B cell (primary cell): Measurements from ENCODE around the gene MLH3. TPM values are rescaled to one million over a fixed set of nuclear protein-coding genes. Genes with fewer than 3 reads are reported as not detected.

Experiments used
- ATAC-seq: fragments of 200-7000 bp; cut with Tn5 transposase; one replicate; pipeline ENCODE4 v1.10.0; 2021; ENCODE audit warnings: low read depth, mild to moderate bottlenecking, moderate number of reproducible peaks, moderate library complexity
- CTCF ChIA-PET: fragments of 350-600 bp; sonication (Branson Sonifier 250); formaldehyde crosslinking; loops from one replicate; lab custom pipeline; 2021; ENCODE audit warnings: antibody characterized with exemption, inconsistent platforms; lab: Charles Lee
- POLR2A ChIA-PET: fragments of 350-600 bp; sonication (Branson Sonifier 250); formaldehyde crosslinking; loops from one replicate; lab custom pipeline; 2021; ENCODE audit warnings: antibody characterized with exemption; lab: Charles Lee
- DNase-seq: peaks from one replicate; pipeline ENCODE4 v3.0.0; 2013
- H2AFZ ChIP-seq: 2 replicates; pipeline ENCODE4 v1.6.1; 2012; ENCODE audit warnings: mild to moderate bottlenecking, low read depth, low read length; ENCODE audit not compliant: insufficient read depth, poor library complexity, severe bottlenecking
- H3K27ac ChIP-seq, 2 donors: 1 replicate in 1 of 2; 2 replicates in 1 of 2; pipeline ENCODE4 v1.5.1; 2012 to 2013; ENCODE audit warnings: low read length in 2 of 2, mild to moderate bottlenecking in 2 of 2, moderate library complexity in 1 of 2
- H3K27me3 ChIP-seq, 4 experiments: fragments of 200-600 bp in 1 of 4; sonication (generic) in 1 of 4; replicated peaks in 1 of 4; 1 replicate in 2 of 4; 2 replicates in 2 of 4; pipeline versions ENCODE4 v1.6.1 to v1.7.0; 2013 to 2016; ENCODE audit warnings: low read length in 3 of 4, mild to moderate bottlenecking in 2 of 4, mixed read lengths in 1 of 4, moderate library complexity in 1 of 4; ENCODE audit not compliant: insufficient read depth in 4 of 4, control insufficient read depth in 3 of 4; ENCODE audit errors: control extremely low read depth in 1 of 4
- H3K36me3 ChIP-seq, 2 experiments: replicated peaks in 1 of 2; 1 replicate in 1 of 2; 2 replicates in 1 of 2; pipeline versions ENCODE4 v1.6.1 to v1.7.1; 2013; ENCODE audit warnings: low read length in 1 of 2; ENCODE audit not compliant: insufficient read depth in 2 of 2, control insufficient read depth in 1 of 2; ENCODE audit errors: control extremely low read depth in 1 of 2, extremely low read depth in 1 of 2
- H3K4me1 ChIP-seq, 2 donors: fragments of 200-600 bp in 1 of 2; sonication (generic) in 1 of 2; 1 replicate in 1 of 2; 2 replicates in 1 of 2; pipeline versions ENCODE4 v1.5.1 to v1.6.1; 2013 to 2017; ENCODE audit warnings: low read length in 2 of 2; ENCODE audit not compliant: control insufficient read depth in 2 of 2, insufficient read depth in 2 of 2
- H3K4me2 ChIP-seq: replicated peaks from 2 replicates; pipeline ENCODE3; 2012; ENCODE audit warnings: mild to moderate bottlenecking, low read depth, low read length; ENCODE audit not compliant: poor library complexity, severe bottlenecking
- H3K4me3 ChIP-seq, 5 experiments: fragments of 200-600 bp in 1 of 5; sonication (generic) in 1 of 5; 1 replicate in 3 of 5; 2 replicates in 2 of 5; pipeline versions ENCODE4 v1.5.1 to v1.7.0; 2011 to 2016; ENCODE audit warnings: low read length in 4 of 5, mild to moderate bottlenecking in 4 of 5, low read depth in 2 of 5, control low read depth in 1 of 5, moderate library complexity in 1 of 5; ENCODE audit not compliant: insufficient read depth in 1 of 5; ENCODE audit errors: control extremely low read depth in 1 of 5, extremely low read depth in 1 of 5
- H3K79me2 ChIP-seq: fragments of 200-600 bp; sonication (generic); one replicate; pipeline ENCODE4 v1.6.0; 2016; ENCODE audit warnings: low read length; ENCODE audit not compliant: control insufficient read depth, insufficient read depth
- H3K9ac ChIP-seq: fragments of 200-600 bp; sonication (generic); 2 replicates; pipeline ENCODE4 v1.6.1; 2017; ENCODE audit warnings: mild to moderate bottlenecking, low read length, moderate library complexity
- H3K9me3 ChIP-seq, 3 donors: one replicate each; pipeline versions ENCODE4 v1.6.1 to v1.7.1; 2013; ENCODE audit warnings: low read length in 2 of 3; ENCODE audit not compliant: control insufficient read depth in 2 of 3, insufficient read depth in 1 of 3; ENCODE audit errors: control extremely low read depth in 1 of 3
- H4K20me1 ChIP-seq: 2 replicates; pipeline ENCODE4 v1.6.0; 2012; ENCODE audit warnings: mild to moderate bottlenecking, low read length; ENCODE audit not compliant: insufficient read depth, control insufficient read depth, poor library complexity, severe bottlenecking
- H3K27ac Mint-ChIP-seq: one replicate; pipeline ENCODE4 v1.8.0; 2021; ENCODE audit warnings: mixed read lengths
- H3K27me3 Mint-ChIP-seq: one replicate; pipeline ENCODE4 v1.8.0; 2021; ENCODE audit warnings: mixed read lengths
- H3K4me1 Mint-ChIP-seq: one replicate; pipeline ENCODE4 v1.8.0; 2021; ENCODE audit warnings: mixed read lengths
- H3K4me3 Mint-ChIP-seq: one replicate; pipeline ENCODE4 v1.8.0; 2021; ENCODE audit warnings: mixed read lengths
- H3K9me3 Mint-ChIP-seq: one replicate; pipeline ENCODE4 v1.8.0; 2022; ENCODE audit warnings: mixed read lengths; ENCODE audit not compliant: insufficient read depth
- EZH2 ChIP-seq: IDR thresholded peaks from 2 replicates; pipeline ENCODE4 v1.6.1; 2012; ENCODE audit warnings: borderline replicate concordance, low read depth, mild to moderate bottlenecking, moderate library complexity, low read length; ENCODE audit not compliant: insufficient read depth, poor library complexity, severe bottlenecking
- WGBS: methylation state at CpG from one replicate; pipeline ENCODE4 v1.1.5; 2013; ENCODE audit warnings: missing lambda C conversion rate; ENCODE audit not compliant: insufficient coverage; 5-methylcytosine and 5-hydroxymethylcytosine counted together
- intact Hi-C: fragments of 100-400 bp; cut with micrococcal nuclease; formaldehyde crosslinking; loops from one replicate; pipeline ENCODE4 v1.10.0; 2022
- polyA plus RNA-seq: library from polyadenylated mRNA; depleted of rRNA; stranded (reverse); fragments of >200 nt; gene quantifications from 2 replicates; pipeline ENCODE4 v1.2.3, GENCODE V29; 2012
- total RNA-seq, 2 donors: library from RNA; stranded (reverse); fragments of 120-200 nt in 1 of 2; gene quantifications; 1 replicate in 1 of 2; 2 replicates in 1 of 2; pipeline versions ENCODE4 v1.2.3 to v1.2.4, GENCODE V29; 2013 to 2022
- TF ChIP-seq, protein P1 (sequence below): fragments of 200-600 bp; IDR thresholded peaks from one replicate; pipeline ENCODE4 v1.8.0; 2022; ENCODE audit warnings: antibody characterized with exemption, mild to moderate bottlenecking

MLH3 gene
- total and polyA plus RNA-seq, 2 donors (not counting 1 experiment from before 2014, with no cell fraction given) = 6.7 to 19.9 TPM

DNA sequence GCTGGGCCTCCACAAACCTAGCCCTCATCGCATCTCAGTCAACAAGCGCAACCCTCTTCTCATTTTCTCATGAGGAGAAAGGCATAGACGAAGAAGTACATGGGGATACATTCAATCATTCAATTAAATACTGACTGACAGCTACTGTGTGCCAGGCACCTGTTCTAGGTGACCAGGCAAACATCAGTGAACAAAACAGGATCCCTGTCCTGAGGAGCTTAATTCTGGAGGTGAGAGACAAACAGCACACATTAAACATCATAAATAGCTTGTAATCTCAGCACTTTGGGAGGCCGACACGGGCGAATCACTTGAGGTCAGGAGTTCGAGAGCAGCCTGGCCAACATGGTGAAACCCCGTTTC, 12.9 kb upstream of the MLH3 start:
- Histone ChIP-seq H3K36me3 (peaks cover 0 to 2% of the 10 kb centered on the region in 2 experiments), H3K9me3 (peaks cover 0 to 2% (median 0%) of the 10 kb centered on the region in 3 donors), H4K20me1 (no peaks in the 10 kb centered on the region), H3K79me2 (peaks cover 5% of the 10 kb centered on the region), H2AFZ (peak overlapping the region; percentile 85), H3K4me2 (peak overlapping the region; percentile 88), H3K9ac (peak overlapping the region; percentile 75), H3K4me1 (peaks cover 15 to 20% of the 10 kb centered on the region in 2 donors), H3K27me3 (no peaks in the 10 kb centered on the region), H3K4me3 (peak overlapping the region; percentile 72 to 100 (median 96)), H3K27ac (peak overlapping the region in 1 of 2 donors; percentile 73)
- ATAC-seq = no peak
- peaks cover 20% of the 10 kb centered on the region for H3K4me1 Mint-ChIP-seq
- H3K4me3 Mint-ChIP-seq = peak overlapping the region; percentile 100
- intact Hi-C loops = loop anchor here (1.0 to 10.0 kb wide), 4 partner anchors 13 to 449 kb away; partner anchors contain the start of genes EIF2B2, LTBP2, MLH3 and NEK9
- DNase-seq = no peak
- H3K9me3 Mint-ChIP-seq = no peaks in the 10 kb centered on the region
- TF ChIP-seq EZH2 = no peak
- TF ChIP-seq, protein P1, sequence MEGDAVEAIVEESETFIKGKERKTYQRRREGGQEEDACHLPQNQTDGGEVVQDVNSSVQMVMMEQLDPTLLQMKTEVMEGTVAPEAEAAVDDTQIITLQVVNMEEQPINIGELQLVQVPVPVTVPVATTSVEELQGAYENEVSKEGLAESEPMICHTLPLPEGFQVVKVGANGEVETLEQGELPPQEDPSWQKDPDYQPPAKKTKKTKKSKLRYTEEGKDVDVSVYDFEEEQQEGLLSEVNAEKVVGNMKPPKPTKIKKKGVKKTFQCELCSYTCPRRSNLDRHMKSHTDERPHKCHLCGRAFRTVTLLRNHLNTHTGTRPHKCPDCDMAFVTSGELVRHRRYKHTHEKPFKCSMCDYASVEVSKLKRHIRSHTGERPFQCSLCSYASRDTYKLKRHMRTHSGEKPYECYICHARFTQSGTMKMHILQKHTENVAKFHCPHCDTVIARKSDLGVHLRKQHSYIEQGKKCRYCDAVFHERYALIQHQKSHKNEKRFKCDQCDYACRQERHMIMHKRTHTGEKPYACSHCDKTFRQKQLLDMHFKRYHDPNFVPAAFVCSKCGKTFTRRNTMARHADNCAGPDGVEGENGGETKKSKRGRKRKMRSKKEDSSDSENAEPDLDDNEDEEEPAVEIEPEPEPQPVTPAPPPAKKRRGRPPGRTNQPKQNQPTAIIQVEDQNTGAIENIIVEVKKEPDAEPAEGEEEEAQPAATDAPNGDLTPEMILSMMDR = no peak
- WGBS = 79% methylated on average over 6 of the region's 8 CpGs
- H3K27ac Mint-ChIP-seq = peak overlapping the region; percentile 95
- H3K27me3 Mint-ChIP-seq = no peaks in the 10 kb centered on the region
- POLR2A ChIA-PET = interaction anchor here (0.6 to 1.0 kb wide), 4 partner anchors 15 to 217 kb away, joined by 3 read pairs; partner anchors contain the start of gene NEK9
- CTCF ChIA-PET = interaction anchor here (0.6 to 3.2 kb wide), 3 partner anchors 25 to 1659 kb away, joined by 4 to 13 read pairs (median 9); no protein-coding TSS in a partner anchor
